Stimulated activated CD4-positive, alpha-beta T cell treated with anti-CD3 and anti-CD28 coated beads, Interleukin-1b, Interleukin-23, amount 100 ng/mL, for 4 hours (primary cell): ENCODE data around the gene CTU1.
A peak's percentile ranks its signal among the peaks of the same experiment; 100 is the strongest.
"Not testable (repeated sequence)": the region's sequence is repeated elsewhere in the genome, so short reads cannot be mapped to it uniquely, and the experiment has no call there.

ENCODE experiments used
- DNase-seq, 2 donors: peaks; one replicate each; pipeline ENCODE4 v3.0.0-alpha.2; 2020; ENCODE audit warnings: low read depth in 2 of 2

Gene CTU1

GRCh38 chr19:51108066-51108804 is at the start of gene CTU1:
Gene CTU1, minus strand, starts transcription at chr19:51108409. Its CDS starts 3,840 bp downstream, at chr19:51104569.
- DNase-seq: peak; percentile 93 to 97

GRCh38 chr19:51157265-51157664 is 49.1 kb upstream of the CTU1 start:
- no peak for DNase-seq

GRCh38 chr19:51156710-51157109 is 48.5 kb upstream of the CTU1 start:
- DNase-seq: no peak

- DNase-seq: no peak
Measured at GRCh38 chr19:51150627-51151026, 42.4 kb upstream of the CTU1 start.

GRCh38 chr19:51148580-51148979 is 40.4 kb upstream of the CTU1 start:
- no peak for DNase-seq

- DNase-seq: no peak
Measured at GRCh38 chr19:51147663-51148062, 39.5 kb upstream of the CTU1 start.

GRCh38 chr19:51146751-51147150 is 38.5 kb upstream of the CTU1 start:
- DNase-seq: no peak

GRCh38 chr19:51145916-51146493 is 37.8 kb upstream of the CTU1 start:
- DNase-seq: no peak

- no peak for DNase-seq
Measured at GRCh38 chr19:51144482-51145045, 36.4 kb upstream of the CTU1 start.

GRCh38 chr19:51143486-51143885 is 35.3 kb upstream of the CTU1 start:
- no peak for DNase-seq

GRCh38 chr19:51142809-51143475 is 34.7 kb upstream of the CTU1 start:
- not testable (repeated sequence) for DNase-seq

GRCh38 chr19:51142119-51142518 is 33.9 kb upstream of the CTU1 start, which contains the start of gene SIGLEC7:
Gene SIGLEC7, plus strand, starts transcription at chr19:51142301. Its CDS starts 69 bp downstream, at chr19:51142370.
- no peak for DNase-seq

- DNase-seq: no peak
Measured at GRCh38 chr19:51141181-51141580, 33.0 kb upstream of the CTU1 start.

GRCh38 chr19:51140441-51140840 is 32.2 kb upstream of the CTU1 start:
- DNase-seq: no peak

GRCh38 chr19:51139299-51140014 is 31.2 kb upstream of the CTU1 start:
- no peak for DNase-seq

GRCh38 chr19:51138549-51138979 is 30.4 kb upstream of the CTU1 start:
- DNase-seq: no peak

- no peak for DNase-seq
Measured at GRCh38 chr19:51137792-51138425, 29.7 kb upstream of the CTU1 start.

- DNase-seq: no peak
Measured at GRCh38 chr19:51136851-51137551, 28.8 kb upstream of the CTU1 start.

- no peak for DNase-seq
Measured at GRCh38 chr19:51135986-51136762, 28.0 kb upstream of the CTU1 start.

- DNase-seq: no peak
Measured at GRCh38 chr19:51135004-51135403, 26.8 kb upstream of the CTU1 start.
